Esophagus mucosa (tissue), 1 donor: ENCODE measurements around the gene CFAP299. TPM values are rescaled to one million over a fixed set of nuclear protein-coding genes. Genes with fewer than 3 reads are reported as not detected.

Experiments
- ATAC-seq: fragments of 200-7000 bp; cut with Tn5 transposase; one replicate; pipeline ENCODE4 v1.9.1; 2020
- total RNA-seq: library from RNA; stranded (reverse); gene quantifications from one replicate; pipeline ENCODE4 v1.2.4, GENCODE V29; 2023
- donor health status: DM: yes; HTN: yes; CAD: no.

Gene CFAP299
- total RNA-seq, 1 donor from 2014 or later: not detected

DNA sequence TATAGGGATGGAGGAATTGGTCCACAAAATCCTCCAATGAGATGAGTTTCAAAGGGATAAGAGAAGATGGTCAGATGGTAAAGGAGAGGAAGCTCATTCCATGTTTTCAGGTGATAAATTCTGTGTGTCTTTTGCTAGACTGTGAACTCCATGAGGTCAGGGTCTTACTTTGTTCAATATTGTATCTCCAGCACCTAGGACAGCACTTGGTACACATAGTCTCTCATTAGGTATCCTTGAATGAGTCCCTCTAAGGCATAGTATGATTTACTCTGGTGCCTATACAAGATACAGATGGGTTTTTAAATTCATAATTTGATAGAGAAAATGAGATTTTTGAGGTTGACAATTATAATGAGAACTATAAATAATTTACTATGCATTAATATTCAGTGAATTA, 510.7 kb downstream of the CFAP299 start:
- no peak for ATAC-seq

DNA sequence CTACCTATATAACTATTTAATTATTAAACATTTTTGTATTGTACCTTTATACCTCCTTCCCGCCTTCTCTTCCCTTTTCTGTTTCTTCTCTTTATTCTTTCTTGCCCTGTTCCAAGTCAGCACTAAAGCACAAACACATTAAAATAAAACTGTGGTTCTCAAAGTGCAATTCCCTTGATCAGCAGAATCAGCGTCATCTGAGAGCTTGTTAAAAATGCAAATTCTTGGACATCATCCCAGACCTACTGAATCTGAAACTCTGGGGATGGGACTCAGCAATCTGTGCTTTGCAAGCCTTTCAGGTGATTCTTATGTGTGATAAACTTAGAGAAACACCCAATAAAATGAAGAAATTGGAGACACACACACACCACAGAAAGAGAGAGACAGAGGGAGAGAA, 516.5 kb downstream of the CFAP299 start:
- no peak for ATAC-seq

DNA sequence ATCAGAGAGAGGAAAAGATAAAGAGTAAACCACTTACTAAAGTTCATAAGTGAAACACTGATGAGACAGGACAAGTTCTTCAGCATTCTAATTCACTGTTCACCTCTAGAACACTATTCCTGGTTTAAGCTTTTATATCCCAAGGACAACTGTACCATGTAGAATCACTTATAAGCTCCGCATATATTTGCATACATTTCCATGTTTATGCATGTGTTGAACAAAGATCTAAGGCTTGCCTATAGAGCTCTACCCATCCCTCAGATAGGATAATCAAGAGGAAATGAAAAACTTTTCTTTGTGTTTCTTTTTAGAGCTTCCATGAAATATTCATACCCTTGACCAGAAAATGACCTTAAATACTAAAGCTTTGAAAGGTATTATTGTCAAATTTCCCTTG, 538.0 kb downstream of the CFAP299 start:
- no peak for ATAC-seq

DNA sequence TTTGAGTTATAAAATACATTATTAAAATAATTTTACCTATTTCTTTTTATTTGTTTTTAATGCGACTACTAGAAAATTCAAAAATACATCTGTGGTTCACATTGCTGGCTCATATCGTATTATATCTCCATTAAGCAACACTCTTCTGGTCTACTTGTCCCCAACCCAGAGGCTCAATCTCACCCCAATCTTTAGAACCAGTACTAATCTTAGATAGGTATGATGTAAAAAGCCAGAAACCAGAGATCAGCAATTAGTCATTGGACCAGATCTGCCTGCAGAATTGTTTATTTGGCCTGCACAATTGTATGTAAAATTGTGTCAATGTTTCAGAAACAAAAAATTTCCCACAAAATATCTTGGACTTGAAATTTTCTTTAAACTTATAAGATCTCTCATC, 539.4 kb downstream of the CFAP299 start:
- ATAC-seq: no peak

DNA sequence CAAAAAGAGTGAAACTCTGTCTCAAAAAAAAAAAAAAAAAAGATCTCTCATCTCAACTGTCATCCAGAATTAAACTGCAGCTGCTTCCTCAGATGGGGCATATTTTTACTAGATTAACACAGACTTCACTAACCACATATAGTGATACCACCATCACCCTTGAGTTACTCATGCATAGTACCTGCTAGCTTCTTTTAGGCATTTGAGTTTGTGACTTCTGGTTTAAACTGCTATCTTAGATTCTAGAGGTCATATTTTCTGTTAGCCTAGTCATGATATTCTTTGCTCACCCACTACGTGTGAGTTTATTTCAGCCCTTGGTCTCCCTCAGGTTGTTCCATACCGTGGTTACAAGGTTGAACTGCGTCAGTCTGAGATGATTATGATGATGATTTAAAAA, 540.1 kb downstream of the CFAP299 start:
- ATAC-seq: peak; percentile 46

DNA sequence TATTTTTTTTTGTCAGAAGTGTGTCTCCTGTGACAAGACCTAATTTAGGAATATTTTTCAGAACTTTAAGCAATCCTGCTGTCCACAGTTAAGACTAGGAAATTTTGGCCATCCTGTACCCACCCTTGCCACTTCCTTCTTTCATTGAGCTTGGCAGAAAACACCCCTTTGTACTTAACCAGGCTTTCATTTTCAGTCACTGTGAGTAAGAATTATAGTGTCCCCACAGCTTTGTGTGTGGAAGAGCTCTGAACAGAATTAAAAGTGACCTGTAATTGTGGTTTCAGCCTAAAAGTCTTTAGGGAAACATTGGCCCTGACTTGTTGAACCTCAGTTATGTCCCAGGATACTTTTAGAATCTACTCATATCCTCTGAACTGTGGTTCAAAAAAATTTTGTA, 541.3 kb downstream of the CFAP299 start:
- ATAC-seq: no peak

DNA sequence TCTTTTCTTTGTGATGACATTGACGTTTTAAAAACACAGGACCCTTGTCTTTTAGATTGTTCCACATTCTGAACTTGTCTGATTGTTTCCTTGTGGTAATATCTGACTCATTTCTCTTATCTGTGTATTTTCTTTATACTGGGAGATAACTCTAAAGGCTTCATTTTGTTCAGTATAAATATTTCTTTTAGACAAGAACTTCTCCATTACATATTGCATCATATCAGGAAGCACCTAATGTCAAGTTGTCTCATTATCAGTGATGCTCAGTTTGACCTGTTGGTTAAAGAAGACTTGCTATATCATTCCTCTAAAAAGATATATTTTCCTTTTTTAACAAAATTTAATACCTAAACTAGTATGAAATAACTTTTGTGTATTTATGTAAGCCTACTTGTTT, 542.7 kb downstream of the CFAP299 start:
- no peak for ATAC-seq

DNA sequence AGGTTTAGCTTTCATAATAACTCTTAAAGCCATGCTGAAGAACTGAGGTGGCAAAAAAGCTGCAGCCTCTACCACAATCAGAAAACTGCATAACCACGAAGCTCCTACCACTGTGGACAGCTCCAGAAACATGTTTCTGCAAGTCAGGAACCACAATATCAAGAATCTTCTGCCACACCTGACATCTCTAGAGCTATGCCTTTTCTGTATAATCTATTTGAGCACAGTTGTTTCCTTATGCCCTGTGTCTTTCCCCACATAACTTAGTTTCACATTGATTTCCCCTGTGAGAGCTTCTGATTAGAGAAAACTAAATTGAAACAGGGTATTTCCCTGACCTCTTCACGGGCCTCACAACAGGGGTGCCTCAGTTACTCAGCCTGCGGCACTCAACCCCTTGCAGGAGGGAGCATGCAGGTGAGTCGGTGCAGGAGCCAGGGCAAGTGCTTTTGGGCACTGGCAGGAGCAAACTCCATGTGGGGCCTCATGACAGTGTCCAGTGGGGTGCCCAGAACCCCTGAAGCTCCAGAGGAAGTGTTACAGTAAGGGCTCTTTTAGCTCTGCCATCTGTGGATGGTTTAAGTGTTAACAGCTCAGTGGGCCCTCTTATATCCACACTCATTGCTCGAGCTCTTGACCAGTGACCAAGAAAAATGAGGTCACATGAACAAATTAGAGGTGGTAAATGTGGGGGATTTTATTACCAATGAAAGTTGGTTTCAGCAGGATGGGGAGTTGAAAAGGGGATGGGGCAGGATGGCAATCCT, 562.2 kb downstream of the CFAP299 start:
- no peak for ATAC-seq

DNA sequence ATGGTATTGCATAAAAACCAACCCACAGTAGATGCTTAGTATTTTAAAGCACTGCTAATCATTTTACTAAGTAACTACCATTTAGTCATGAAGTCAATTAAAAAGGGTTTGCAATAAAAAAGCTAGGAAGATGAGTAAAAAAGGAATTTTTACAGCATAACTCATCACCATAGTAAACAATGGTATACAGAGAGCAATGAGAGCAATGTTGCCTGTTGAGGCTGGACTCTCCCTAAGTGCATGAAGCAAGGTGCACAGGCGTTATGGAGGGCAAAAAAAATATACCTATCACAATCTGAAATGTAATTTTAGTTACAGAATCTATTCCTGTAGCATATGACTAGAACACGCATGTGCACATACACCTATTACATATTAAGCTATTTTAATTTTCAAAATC, 565.4 kb downstream of the CFAP299 start:
- no peak for ATAC-seq

DNA sequence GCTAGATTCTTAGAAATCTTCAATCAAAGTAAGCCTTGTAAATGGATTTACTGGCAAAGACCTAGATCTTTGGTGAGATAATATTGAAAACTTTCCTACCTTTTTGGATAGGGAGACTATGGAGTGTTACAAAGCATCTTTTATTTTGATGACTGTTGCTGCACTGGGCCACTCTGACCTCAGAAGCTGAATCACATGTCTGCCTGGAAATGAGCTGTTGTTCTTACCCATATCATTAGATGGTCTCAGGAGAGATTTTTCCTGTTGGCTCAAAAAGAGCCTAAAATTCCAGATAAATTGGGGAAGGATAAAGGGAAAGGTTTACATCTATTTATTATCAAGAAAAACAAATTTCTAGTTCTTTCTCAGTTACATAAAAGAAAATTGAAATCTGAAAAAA, 567.5 kb downstream of the CFAP299 start:
- no peak for ATAC-seq

DNA sequence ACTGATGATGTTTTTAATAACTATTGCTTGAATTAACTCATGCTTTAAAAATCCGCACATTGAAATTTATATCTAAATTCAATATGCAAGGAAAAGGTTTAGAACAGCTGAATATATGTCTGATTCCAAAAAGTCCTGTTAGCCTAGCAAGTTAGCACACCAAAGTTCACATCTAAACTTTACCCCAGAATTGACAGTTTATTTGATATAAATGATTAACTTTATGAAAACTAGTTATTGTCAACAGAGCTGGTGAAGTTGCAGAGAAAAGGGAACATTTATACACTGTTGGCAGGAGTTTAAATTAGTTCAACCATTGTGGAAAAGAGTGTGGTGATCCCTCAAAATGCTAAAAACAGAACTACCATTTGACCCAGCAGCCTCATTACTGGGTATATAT, 574.4 kb downstream of the CFAP299 start:
- ATAC-seq: no peak

DNA sequence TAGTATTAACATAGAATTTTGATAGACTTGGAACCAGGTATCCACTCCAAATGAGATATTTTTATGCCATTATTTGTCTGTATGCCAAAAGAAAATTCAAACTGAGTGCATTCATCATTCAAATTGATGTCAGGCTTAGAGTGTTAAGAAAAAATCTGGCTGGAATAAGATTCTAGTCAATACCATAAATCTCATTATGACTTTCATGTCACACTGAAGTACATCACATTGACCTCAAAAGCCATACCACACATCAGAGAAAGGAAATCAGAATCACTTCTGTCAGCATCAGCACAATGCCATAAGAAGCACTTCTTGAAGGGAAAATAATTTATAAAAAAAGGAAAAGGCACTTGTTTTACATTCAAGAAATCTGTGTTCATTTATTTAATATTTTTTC, 575.9 kb downstream of the CFAP299 start:
- ATAC-seq: no peak

DNA sequence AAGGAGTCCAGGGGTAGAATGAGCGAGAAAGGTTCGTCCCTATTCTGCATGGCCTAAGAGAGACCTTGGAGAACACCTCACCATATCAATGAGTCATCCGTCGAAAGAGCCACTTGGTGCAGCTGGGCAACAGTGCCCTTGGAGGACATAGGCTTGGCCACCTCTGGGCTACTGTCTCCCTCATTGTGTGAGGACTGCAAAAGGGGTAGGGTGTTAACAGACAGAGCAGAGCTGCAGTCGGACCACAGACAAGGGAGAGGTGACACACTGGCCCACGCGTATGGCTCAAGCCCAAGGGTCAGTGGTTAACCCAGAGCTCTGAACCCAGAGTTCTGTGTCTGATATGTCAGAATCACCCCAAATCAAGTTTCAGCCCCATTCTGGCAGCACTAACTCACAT, 576.8 kb downstream of the CFAP299 start:
- ATAC-seq: no peak

DNA sequence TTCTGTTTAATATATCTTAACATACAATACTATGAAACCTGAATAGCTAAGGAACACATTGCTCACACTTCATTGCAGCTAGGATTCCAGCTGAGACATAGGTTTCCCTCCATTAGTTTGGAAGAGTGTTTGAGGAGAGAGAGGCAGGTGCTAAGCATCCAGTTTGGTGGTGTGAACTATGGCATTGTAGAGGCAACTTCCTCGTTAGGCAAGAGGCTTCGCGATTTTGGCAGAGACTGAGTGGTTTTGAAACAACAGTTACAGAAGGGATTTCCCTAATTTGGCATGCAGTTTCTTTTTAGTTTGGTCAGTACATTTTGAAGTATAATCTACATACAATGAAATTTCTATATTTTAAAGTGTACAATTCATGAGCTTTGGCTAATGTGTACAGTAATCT, 577.9 kb downstream of the CFAP299 start:
- no peak for ATAC-seq

DNA sequence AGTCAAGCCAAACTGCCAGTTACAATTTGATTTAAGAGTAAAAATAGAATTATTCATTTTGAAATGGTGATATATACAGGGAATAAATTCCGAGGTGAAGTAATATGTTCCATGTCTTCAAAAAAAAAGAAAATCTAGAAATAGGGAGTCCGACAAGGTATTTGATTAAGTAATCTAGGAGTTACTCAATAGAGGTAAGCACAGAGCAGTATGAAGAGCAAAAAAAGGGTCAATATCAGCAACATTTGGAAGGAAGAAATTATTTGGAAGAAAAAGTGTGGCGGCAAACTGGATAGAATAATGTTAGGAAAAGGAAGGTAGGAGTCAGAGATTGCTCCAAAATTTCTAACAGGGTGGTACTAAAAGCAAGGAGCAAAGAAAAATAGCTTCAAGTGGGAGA, 581.2 kb downstream of the CFAP299 start:
- no peak for ATAC-seq

DNA sequence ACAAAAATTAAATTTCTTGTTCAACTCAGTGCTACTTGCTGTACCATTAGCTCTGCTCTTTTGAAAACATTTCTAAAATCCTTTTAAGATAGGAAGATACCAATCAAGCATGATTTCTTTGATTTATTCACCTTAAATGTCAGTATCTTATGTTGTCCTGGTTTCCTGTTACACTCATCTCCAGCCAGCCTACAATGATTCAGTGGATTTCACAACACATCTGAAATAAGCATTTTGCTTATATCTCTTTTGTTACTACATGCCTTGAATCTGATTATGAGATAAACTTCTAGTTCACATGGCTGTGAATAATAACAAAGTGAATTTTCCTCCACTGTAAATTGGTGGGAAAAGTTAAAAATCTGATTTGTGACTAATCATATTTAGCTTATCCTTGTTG, 582.5 kb downstream of the CFAP299 start:
- ATAC-seq: no peak

DNA sequence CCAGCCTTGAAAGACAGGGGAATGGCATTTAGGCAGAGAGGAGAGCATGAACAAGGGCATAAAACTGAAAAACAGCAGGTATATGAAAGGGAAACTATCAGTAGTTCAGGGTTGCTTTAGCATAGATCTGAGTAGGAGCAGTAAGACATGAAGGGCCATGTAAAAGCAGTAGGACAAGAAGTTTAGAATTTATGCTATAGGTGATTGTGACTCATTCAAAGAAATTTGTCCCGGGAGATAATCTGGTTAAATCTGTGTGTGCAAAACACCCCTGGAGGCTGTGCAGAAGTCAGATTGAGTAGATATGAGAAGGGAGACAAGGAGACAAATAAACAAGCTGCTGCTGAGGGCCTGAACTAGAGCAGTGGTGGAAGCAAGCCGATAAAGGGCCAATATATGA, 585.9 kb downstream of the CFAP299 start:
- no peak for ATAC-seq

DNA sequence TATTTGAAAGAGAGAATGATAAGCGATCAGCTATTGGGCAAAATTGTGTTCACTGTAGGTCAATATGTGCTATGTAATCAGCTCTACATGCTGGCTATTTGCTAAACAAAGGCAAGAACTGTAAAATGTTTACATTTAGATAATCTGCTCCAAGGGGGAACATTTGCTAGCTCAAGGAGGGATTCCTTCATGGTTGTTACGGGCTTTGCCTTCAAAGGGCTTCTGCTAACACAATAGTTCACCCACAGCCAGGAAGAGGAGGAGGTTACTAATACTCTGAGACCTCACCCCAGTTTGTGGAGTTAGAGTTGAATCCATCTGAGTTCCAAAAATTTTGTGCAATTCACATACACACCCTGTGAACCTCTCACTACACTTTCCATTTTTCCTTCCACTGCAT, 587.4 kb downstream of the CFAP299 start:
- no peak for ATAC-seq

DNA sequence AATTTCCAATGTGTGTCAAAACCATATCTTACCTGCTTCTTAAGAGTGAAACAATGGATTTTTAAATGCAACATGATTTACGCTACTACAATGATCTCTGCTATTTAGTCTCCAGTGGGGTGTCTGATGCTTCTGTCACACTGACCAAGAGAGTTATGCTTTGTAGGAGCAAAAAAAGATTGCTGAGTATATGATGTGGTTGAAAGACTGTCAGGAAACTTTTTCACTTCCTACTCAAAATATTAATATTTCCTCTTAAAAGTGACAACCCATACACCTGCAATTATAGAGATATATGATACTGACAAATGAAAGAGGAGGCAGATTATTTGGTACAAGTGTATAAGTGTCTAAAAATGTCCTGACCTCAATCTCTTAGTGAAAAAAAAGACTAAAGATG, 589.8 kb downstream of the CFAP299 start:
- no peak for ATAC-seq

DNA sequence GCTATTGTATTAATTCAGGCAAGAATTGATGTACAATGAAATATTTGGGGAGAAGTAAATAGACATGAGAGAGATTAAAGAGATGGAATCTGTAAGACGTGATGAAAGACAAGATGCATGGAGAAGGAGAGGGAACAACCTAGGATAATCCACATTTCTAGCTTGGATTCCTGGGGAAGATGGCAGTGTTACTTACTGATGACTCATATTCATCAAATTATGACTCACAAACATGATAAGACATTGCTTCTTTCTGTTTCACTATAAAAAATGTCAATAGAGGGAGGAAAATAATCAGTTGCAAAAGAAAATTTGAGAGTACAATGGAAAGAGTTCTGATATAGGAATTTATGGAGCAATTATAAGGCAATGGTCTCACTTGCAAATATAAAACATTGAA, 590.9 kb downstream of the CFAP299 start:
- no peak for ATAC-seq

DNA sequence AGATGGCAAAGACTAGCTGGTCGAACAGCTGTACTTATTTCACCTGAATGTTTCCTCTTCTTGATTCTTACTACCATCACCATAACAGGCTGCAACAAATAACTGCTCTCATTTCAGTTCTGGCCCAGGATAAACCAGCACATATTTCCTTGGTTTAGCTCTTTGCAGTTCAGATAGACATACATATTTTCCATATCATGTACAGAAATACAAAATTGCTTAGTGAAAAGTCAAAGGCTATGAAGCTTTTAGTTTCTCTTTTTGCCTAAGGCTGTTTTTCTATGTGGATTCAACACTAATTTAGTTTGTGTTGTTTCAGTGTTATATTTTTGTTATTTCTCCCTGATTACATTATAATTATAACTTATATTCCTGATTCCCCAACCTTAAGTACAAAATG, 591.4 kb downstream of the CFAP299 start:
- no peak for ATAC-seq

DNA sequence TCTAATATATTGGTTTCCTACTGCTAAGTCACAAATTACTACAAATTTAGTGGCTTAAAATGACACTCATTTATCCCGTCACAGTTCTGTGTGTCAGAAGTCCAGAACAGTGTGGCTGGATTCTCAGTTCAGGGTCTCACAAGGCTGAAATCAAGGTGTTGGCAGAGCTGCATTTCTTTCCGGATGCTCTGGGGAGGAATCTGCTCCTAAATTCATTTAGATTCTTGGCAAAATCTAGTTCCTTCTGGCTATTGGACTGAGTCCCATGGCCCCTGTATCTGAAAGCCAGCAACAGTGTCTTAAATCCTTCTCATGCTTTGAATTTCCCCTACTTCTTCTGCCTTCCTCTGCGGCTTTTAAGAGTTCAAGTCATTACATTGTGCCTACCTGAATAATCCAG, 591.9 kb downstream of the CFAP299 start:
- ATAC-seq: no peak

DNA sequence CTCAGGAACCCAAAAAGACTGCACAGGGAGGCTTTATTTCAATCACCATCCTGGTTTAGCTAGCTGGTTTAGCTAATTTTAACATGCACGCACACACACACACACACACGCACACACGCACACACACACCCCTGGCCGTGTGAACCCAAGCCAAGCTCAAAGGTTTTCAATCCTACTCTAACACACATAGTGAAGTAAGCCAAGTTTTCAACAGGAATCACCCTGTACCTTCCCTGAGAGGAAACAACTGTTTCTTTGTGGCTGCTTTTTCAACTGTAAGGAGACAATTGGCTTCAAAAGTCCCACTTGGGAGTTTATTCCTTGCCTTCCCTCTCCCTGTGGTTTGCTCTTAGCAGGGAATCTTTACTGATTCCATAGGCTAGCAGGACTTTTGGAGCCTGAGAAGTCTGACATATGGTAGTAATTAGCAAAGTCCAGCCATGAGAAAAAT, 596.1 kb downstream of the CFAP299 start:
- ATAC-seq: no peak

DNA sequence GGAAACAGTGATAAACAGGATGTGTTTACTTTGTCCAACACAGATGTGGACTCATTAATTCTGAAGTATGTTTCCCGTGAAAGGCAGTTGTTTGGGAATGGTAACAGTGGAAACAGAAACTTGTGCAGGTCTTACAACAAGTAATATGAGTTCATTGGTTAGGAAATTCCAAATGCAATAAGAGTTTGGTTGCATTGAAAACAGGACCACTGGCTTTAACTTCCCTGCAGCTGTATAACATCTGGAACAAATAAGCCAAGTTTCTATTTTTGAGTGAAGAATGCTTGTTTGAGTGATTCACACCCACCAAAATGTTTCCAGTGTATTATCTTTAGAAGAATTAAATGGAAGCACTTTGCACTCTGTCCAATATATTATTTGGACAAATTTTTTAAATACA, 612.6 kb downstream of the CFAP299 start:
- ATAC-seq: no peak

DNA sequence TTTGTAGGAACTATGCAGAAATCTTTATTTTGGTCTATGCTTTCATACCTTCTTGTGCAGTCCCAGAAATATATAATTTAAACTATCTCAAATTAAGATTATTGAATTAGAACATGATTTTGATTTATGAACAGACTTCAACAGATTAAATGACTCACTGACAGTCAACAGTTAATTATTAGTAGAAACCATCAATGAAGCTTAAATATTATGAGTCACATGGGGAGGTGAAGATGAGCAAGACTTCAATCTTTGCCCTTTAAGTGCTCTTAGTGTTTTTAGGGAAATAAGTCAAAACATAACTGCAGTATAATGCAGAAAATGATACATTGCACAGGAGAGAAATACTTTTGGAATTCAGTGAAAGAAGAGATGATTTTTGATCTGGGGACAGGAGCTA, 613.5 kb downstream of the CFAP299 start:
- no peak for ATAC-seq
